SU-DHL-6 (cell line): ENCODE results near the gene HSBP1.

Source experiments
- H2AFZ ChIP-seq: fragments of 200-600 bp; sonication (generic); 2 replicates; pipeline ENCODE4 v1.6.1; 2014; ENCODE audit warnings: low read depth, mild to moderate bottlenecking, moderate library complexity, mixed read lengths, antibody characterized with exemption, low read length; ENCODE audit not compliant: severe bottlenecking
- H3F3A ChIP-seq: fragments of 200-600 bp; shearing (Covaris generic); 2 replicates; pipeline ENCODE4 v1.6.0; 2016; ENCODE audit warnings: antibody characterized with exemption, mild to moderate bottlenecking; ENCODE audit not compliant: insufficient read depth
- H3K27ac ChIP-seq: fragments of 200-600 bp; sonication (generic); 2 replicates; pipeline ENCODE4 v1.5.1; 2016; ENCODE audit warnings: low read depth, mild to moderate bottlenecking, low read length, moderate library complexity, mixed read lengths
- H3K27me3 ChIP-seq: fragments of 200-600 bp; sonication (generic), shearing (Covaris generic); 2 replicates; pipeline ENCODE4 v1.6.0; 2014; ENCODE audit warnings: mild to moderate bottlenecking, low read length
- H3K36me3 ChIP-seq: fragments of 200-600 bp; sonication (generic); 2 replicates; pipeline ENCODE4 v1.6.1; 2014; ENCODE audit warnings: mild to moderate bottlenecking, low read length, mixed read lengths
- H3K4me2 ChIP-seq: fragments of 300-600, 200-600 bp; shearing (Covaris generic), sonication (generic); 2 replicates; pipeline ENCODE4 v1.6.0; 2014; ENCODE audit warnings: low read length, low read depth, mild to moderate bottlenecking; ENCODE audit not compliant: poor library complexity, severe bottlenecking
- H3K4me3 ChIP-seq: fragments of 200-600 bp; sonication (generic); 2 replicates; pipeline ENCODE4 v1.5.1; 2014; ENCODE audit warnings: antibody characterized with exemption, low read length, mild to moderate bottlenecking, mixed read lengths; ENCODE audit not compliant: insufficient read depth, poor library complexity, severe bottlenecking
- H3K79me2 ChIP-seq: fragments of 200-600 bp; sonication (generic); 2 replicates; pipeline ENCODE4 v1.6.1; 2014; ENCODE audit warnings: mild to moderate bottlenecking, low read length, moderate library complexity; ENCODE audit not compliant: insufficient read depth
- H3K9ac ChIP-seq: fragments of 200-600 bp; sonication (generic); 2 replicates; pipeline ENCODE4 v1.7.0; 2014; ENCODE audit warnings: mild to moderate bottlenecking, low read length
- H3K9me2 ChIP-seq: fragments of 200-600 bp; sonication (generic); replicated peaks from 2 replicates; pipeline ENCODE4 v1.6.1; 2014; ENCODE audit warnings: low read length; ENCODE audit not compliant: insufficient read depth
- H3K9me3 ChIP-seq: fragments of 200-600 bp; sonication (generic); 2 replicates; pipeline ENCODE4 v1.6.1; 2014; ENCODE audit warnings: low read length, mixed read lengths; ENCODE audit not compliant: insufficient read depth
- H4K20me1 ChIP-seq: fragments of 200-600 bp; sonication (generic); 2 replicates; pipeline ENCODE4 v1.6.1; 2014; ENCODE audit warnings: low read depth, mild to moderate bottlenecking, antibody characterized with exemption, low read length, moderate library complexity, mixed read lengths
- CTCF ChIP-seq: fragments of 200-600 bp; sonication (generic); IDR thresholded peaks from one replicate; pipeline ENCODE4 v1.5.1; 2017; ENCODE audit warnings: antibody characterized with exemption, mild to moderate bottlenecking, low read length, moderate library complexity; ENCODE audit not compliant: insufficient read depth, poor library complexity, severe bottlenecking
- EZH2phosphoT487 ChIP-seq: fragments of 200-600 bp; sonication (generic), shearing (Covaris generic); conservative IDR thresholded peaks from 2 replicates; pipeline ENCODE4 v1.6.1; 2018; ENCODE audit warnings: mild to moderate bottlenecking, antibody characterized with exemption, low read length, moderate library complexity, mixed read lengths

HSBP1 gene

GRCh38 chr16:83837566-83837965 lies 29.8 kb downstream of the HSBP1 start:
- TF ChIP-seq EZH2phosphoT487, result no peak
- Histone ChIP-seq H2AFZ (no peak overlapping the region), H3K9ac (no peak overlapping the region), H3K27me3 (no peaks in the 10 kb centered on the region), H3K27ac (no peak overlapping the region), H3K36me3 (no peaks in the 10 kb centered on the region), H3K4me3 (no peak overlapping the region), H3F3A (no peaks in the 10 kb centered on the region), H3K9me3 (no peaks in the 10 kb centered on the region), H4K20me1 (no peaks in the 10 kb centered on the region), H3K4me2 (no peak overlapping the region), H3K9me2 (no peaks in the 10 kb centered on the region), H3K79me2 (no peaks in the 10 kb centered on the region)

DNA sequence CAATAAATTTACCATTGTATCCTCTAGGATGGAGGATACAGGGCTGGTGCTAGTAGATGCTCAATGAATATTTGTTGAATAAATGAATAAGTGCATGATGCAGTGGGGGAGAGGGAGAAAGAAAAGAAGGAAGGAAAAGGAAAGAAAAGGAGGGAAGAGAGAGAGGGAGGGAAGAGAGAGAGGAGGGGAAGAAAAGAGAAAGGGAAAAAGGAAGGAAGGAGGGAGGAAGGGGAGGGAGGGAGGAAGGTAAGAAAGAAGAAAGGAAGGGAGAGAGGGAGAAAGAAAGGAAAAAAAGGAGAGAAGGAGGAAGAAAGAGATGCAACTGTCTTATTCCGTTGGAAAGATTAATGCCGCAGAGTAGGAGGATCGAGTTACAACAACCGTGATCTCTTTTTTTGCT lies 30.4 kb downstream of the HSBP1 start:
- Histone ChIP-seq H2AFZ (no peak overlapping the region), H3K9me3 (no peaks in the 10 kb centered on the region), H3K27me3 (no peaks in the 10 kb centered on the region), H3F3A (no peaks in the 10 kb centered on the region), H3K4me3 (no peak overlapping the region), H3K36me3 (no peaks in the 10 kb centered on the region), H3K9ac (no peak overlapping the region), H3K4me2 (no peak overlapping the region), H4K20me1 (no peaks in the 10 kb centered on the region), H3K27ac (no peak overlapping the region), H3K79me2 (no peaks in the 10 kb centered on the region), H3K9me2 (no peaks in the 10 kb centered on the region)
- TF ChIP-seq CTCF (no peak), EZH2phosphoT487 (no peak)

GRCh38 chr16:83839561-83839960 lies 31.8 kb downstream of the HSBP1 start:
- H3K9me3 ChIP-seq, result no peaks in the 10 kb centered on the region
- H3K4me3 ChIP-seq, result no peak overlapping the region
- H3K9ac ChIP-seq, result no peak overlapping the region

More at GRCh38 chr16:83839561-83839960, 31.8 kb downstream of the HSBP1 start:
- TF ChIP-seq EZH2phosphoT487, result no peak
- TF ChIP-seq CTCF, result no peak
- H2AFZ ChIP-seq, result no peak overlapping the region
- no peaks in the 10 kb centered on the region for H3K27me3 ChIP-seq
- no peaks in the 10 kb centered on the region for H4K20me1 ChIP-seq
- no peaks in the 10 kb centered on the region for H3K79me2 ChIP-seq
- no peak overlapping the region for H3K27ac ChIP-seq
- H3K9me2 ChIP-seq, result no peaks in the 10 kb centered on the region
- no peak overlapping the region for H3K4me2 ChIP-seq
- no peaks in the 10 kb centered on the region for H3F3A ChIP-seq
- no peaks in the 10 kb centered on the region for H3K36me3 ChIP-seq
